Measurements from ENCODE around the gene CLEC5A. TPM values are rescaled to one million over a fixed set of nuclear protein-coding genes. Genes with fewer than 3 reads are reported as not detected.
A peak's percentile ranks its signal among the peaks of the same experiment; 100 is the strongest.

Gene CLEC5A
- total and polyA plus RNA-seq, 12 donors = 0.17 to 5.8 (median 1.9) TPM; not detected in 1

DNA sequence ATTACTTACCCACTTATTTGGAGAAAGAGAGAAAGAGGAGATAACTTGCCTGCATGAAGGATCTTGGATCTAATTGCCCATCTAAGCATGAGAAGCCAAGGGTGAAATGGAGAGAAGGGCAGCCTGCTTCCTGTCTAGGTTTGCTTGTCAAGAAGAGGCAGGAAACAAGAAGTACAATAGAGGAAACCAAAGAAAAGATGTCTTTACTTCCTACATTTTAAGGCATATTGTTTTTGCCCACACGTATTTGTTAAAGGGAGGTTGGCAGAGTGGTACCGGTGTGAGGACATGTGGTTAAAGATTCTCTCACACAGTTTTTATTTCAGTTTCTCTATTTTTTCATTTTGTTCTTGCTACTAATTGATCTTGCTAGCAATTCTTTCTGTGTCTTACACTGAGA lies 32.8 kb upstream of the CLEC5A start:
- Histone ChIP-seq H3K4me1 (replicated peaks in 1 of 2) (no peaks in the 10 kb centered on the region), H3K9me3 (replicated peaks in 1 of 3) (no peaks in the 10 kb centered on the region), H3K4me3 (no peak overlapping the region), H3K36me3 (replicated peaks in 1 of 2) (no peaks in the 10 kb centered on the region), H3K27me3 (no peaks in the 10 kb centered on the region), H3K27ac (no peak overlapping the region)
- DNase-seq = no peak
- WGBS, 4 donors = 61 to 75% (median 70%) methylated on average over 2 of the region's 2 CpGs
- intact Hi-C loops (cut with DNase I) = no loop called here
- no peak for TF ChIP-seq CTCF (IDR thresholded peaks at IDR 0.05)
- TF ChIP-seq POLR2A (IDR thresholded peaks at IDR 0.05) = no peak

GRCh38 chr7:141978351-141978750 lies 31.6 kb upstream of the CLEC5A start:
- no peaks in the 10 kb centered on the region for H3K9me3 ChIP-seq (replicated peaks in 1 of 3)
- TF ChIP-seq CTCF (IDR thresholded peaks at IDR 0.05) (no peak), POLR2A (IDR thresholded peaks at IDR 0.05) (no peak)
- intact Hi-C loops (cut with DNase I) = no loop called here
- no peaks in the 10 kb centered on the region for H3K4me1 ChIP-seq (replicated peaks in 1 of 2)
- H3K27me3 ChIP-seq = no peaks in the 10 kb centered on the region
- 76 to 92% (median 82%) methylated on average over 1 of the region's 1 CpG for WGBS, 4 donors
- no peaks in the 10 kb centered on the region for H3K36me3 ChIP-seq (replicated peaks in 1 of 2)
- H3K27ac ChIP-seq = no peak overlapping the region
- DNase-seq = no peak
- no peak overlapping the region for H3K4me3 ChIP-seq

DNA sequence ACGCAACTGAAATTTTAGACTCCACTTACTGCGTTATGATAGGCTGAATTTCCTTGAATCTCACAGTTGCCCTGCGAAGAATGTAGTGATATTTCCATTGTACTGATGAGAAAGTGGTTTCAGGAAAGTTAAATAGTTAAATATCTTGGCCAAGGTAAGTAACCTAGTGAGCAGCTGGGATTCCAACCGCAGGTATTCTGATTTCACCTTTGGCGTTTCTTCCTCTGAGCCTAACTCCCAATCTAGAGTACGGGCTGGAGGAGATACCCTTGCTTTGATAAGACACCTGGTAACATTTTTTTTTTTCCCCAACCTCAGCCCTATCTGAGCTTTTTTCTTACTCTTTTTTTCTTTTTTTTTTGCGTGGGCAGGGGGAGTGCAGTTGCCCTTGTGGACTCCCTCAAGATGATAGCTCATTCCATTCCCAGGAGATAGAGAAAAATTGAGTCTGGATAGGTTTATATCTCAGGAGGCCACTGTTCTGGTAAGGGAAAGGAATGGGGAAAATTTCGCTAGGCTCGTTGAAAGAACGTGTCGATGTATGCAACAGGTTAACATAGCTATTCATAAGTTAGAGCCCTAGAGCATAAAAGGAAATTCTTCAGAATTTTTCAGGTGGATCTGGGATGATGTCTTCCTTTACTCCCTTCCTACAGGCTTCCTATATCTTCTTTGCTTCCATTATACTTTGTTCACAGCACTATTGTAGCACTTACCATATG lies 29.9 kb upstream of the CLEC5A start:
- intact Hi-C loops (cut with DNase I) = no loop called here
- H3K4me1 ChIP-seq (replicated peaks in 1 of 2) = no peaks in the 10 kb centered on the region
- no peaks in the 10 kb centered on the region for H3K9me3 ChIP-seq (replicated peaks in 1 of 3)
- no peaks in the 10 kb centered on the region for H3K27me3 ChIP-seq
- DNase-seq = no peak
- H3K4me3 ChIP-seq = no peak overlapping the region
- no peaks in the 10 kb centered on the region for H3K36me3 ChIP-seq (replicated peaks in 1 of 2)
- no peak for TF ChIP-seq POLR2A (IDR thresholded peaks at IDR 0.05)
- TF ChIP-seq CTCF (IDR thresholded peaks at IDR 0.05) = no peak
- H3K27ac ChIP-seq = no peak overlapping the region
- 45 to 48% (median 47%) methylated on average over 11 of the region's 11 CpGs for WGBS, 4 donors

GRCh38 chr7:141975806-141976523 lies 29.2 kb upstream of the CLEC5A start:
- Histone ChIP-seq H3K4me3 (peak overlapping the region in 1 of 4 donors; percentile 33), H3K36me3 (replicated peaks in 1 of 2) (no peaks in the 10 kb centered on the region), H3K4me1 (replicated peaks in 1 of 2) (no peaks in the 10 kb centered on the region), H3K27ac (no peak overlapping the region), H3K9me3 (replicated peaks in 1 of 3) (no peaks in the 10 kb centered on the region), H3K27me3 (no peaks in the 10 kb centered on the region)
- intact Hi-C loops (cut with DNase I) = no loop called here
- TF ChIP-seq POLR2A (IDR thresholded peaks at IDR 0.05) (no peak), CTCF (IDR thresholded peaks at IDR 0.05) (peak; percentile 50 to 72 (median 66))
- DNase-seq = peak; percentile 45 to 77 (median 65)
- 12 to 19% (median 14%) methylated on average over 21 of the region's 21 CpGs for WGBS, 4 donors

Data from adrenal gland (tissue), 12 donors.